Activated CD4-positive, alpha-beta T cell treated with anti-CD3 and anti-CD28 coated beads, Interleukin-2, amount 10 ng/mL, durations not matched to agents 24 days and 14 days (primary cell): Measurements from ENCODE around the gene LDLRAD3. TPM values are rescaled to one million over a fixed set of nuclear protein-coding genes. Genes with fewer than 3 reads are reported as not detected.

Experiments used
- DNase-seq: peaks from one replicate; pipeline ENCODE4 v3.0.0; 2022
- H3K27ac Mint-ChIP-seq: one replicate; pipeline ENCODE4 v1.8.0; 2022; ENCODE audit warnings: mild to moderate bottlenecking, mixed read lengths
- H3K27me3 Mint-ChIP-seq: one replicate; pipeline ENCODE4 v1.8.0; 2022; ENCODE audit warnings: mixed read lengths
- H3K36me3 Mint-ChIP-seq: one replicate; pipeline ENCODE4 v1.8.0; 2022; ENCODE audit warnings: low read depth, mild to moderate bottlenecking, mixed read lengths
- H3K4me1 Mint-ChIP-seq: one replicate; pipeline ENCODE4 v1.8.0; 2021; ENCODE audit warnings: mixed read lengths
- H3K4me3 Mint-ChIP-seq: one replicate; pipeline ENCODE4 v1.8.0; 2022; ENCODE audit warnings: mild to moderate bottlenecking, moderate library complexity, mixed read lengths
- H3K9me3 Mint-ChIP-seq: one replicate; pipeline ENCODE4 v1.8.0; 2021; ENCODE audit warnings: mixed read lengths
- intact Hi-C: fragments of 100-400 bp; cut with micrococcal nuclease; formaldehyde crosslinking; loops from one replicate; pipeline ENCODE4 v1.15.1; 2023
- total RNA-seq: library from RNA; stranded (reverse); gene quantifications from 2 replicates; pipeline ENCODE4 v1.2.3, GENCODE V29; 2022

LDLRAD3 gene
- total RNA-seq, 1 donor from 2014 or later, result 0.54 TPM

- peaks cover 11% of the 10 kb centered on the region for H3K27me3 Mint-ChIP-seq
- H3K4me3 Mint-ChIP-seq, result no peak overlapping the region
- DNase-seq, result no peak
- intact Hi-C loops, result no loop called here
- H3K27ac Mint-ChIP-seq, result no peak overlapping the region
- H3K9me3 Mint-ChIP-seq, result no peaks in the 10 kb centered on the region
- H3K36me3 Mint-ChIP-seq, result no peaks in the 10 kb centered on the region
- no peaks in the 10 kb centered on the region for H3K4me1 Mint-ChIP-seq
These were observed 9.6 kb upstream of the LDLRAD3 start for GRCh38 chr11:35934271-35934670.

GRCh38 chr11:35934981-35935380 is 8.9 kb upstream of the LDLRAD3 start:
- Mint-ChIP-seq H3K27ac (no peak overlapping the region), H3K36me3 (no peaks in the 10 kb centered on the region), H3K27me3 (peaks cover 13% of the 10 kb centered on the region), H3K9me3 (no peaks in the 10 kb centered on the region), H3K4me3 (no peak overlapping the region), H3K4me1 (no peaks in the 10 kb centered on the region)
- intact Hi-C loops, result no loop called here
- no peak for DNase-seq

GRCh38 chr11:35935390-35935789 is 8.5 kb upstream of the LDLRAD3 start:
- Mint-ChIP-seq H3K27ac (no peak overlapping the region), H3K36me3 (no peaks in the 10 kb centered on the region), H3K4me1 (no peaks in the 10 kb centered on the region), H3K9me3 (no peaks in the 10 kb centered on the region), H3K4me3 (no peak overlapping the region), H3K27me3 (peaks cover 13% of the 10 kb centered on the region)
- no peak for DNase-seq
- intact Hi-C loops, result no loop called here

- Mint-ChIP-seq H3K4me3 (no peak overlapping the region), H3K27ac (no peak overlapping the region), H3K9me3 (no peaks in the 10 kb centered on the region), H3K36me3 (no peaks in the 10 kb centered on the region), H3K27me3 (peaks cover 17% of the 10 kb centered on the region), H3K4me1 (no peaks in the 10 kb centered on the region)
- intact Hi-C loops, result no loop called here
- no peak for DNase-seq
These were observed 6.8 kb upstream of the LDLRAD3 start for GRCh38 chr11:35937111-35937510.

GRCh38 chr11:35937700-35938099 is 6.2 kb upstream of the LDLRAD3 start:
- H3K4me3 Mint-ChIP-seq, result no peak overlapping the region
- no peak overlapping the region for H3K27ac Mint-ChIP-seq
- H3K9me3 Mint-ChIP-seq, result no peaks in the 10 kb centered on the region
- no peaks in the 10 kb centered on the region for H3K4me1 Mint-ChIP-seq
- peaks cover 22% of the 10 kb centered on the region for H3K27me3 Mint-ChIP-seq
- H3K36me3 Mint-ChIP-seq, result no peaks in the 10 kb centered on the region
- intact Hi-C loops, result no loop called here
- DNase-seq, result no peak

- Mint-ChIP-seq H3K27me3 (peaks cover 28% of the 10 kb centered on the region), H3K36me3 (no peaks in the 10 kb centered on the region)
These were observed 5.6 kb upstream of the LDLRAD3 start for GRCh38 chr11:35938231-35938630.

DNA sequence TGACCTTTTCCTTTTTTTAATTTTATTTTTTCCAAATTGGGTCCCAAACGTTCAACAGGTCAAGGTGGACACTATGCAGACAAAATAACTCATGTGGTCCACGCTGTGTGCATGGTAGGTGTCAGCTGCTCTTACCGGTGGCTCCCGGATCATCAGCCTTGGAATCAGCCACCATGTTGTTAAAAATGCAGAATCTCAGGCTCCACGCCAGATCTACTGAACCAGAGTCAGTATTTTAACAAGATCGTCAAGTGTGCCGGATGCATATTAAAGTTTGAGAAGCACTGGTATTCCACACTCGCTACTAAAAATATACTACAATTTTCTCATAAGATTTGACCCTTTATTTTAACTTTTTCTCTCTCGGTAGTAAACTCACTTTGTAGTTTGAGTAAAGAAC is 553 bp upstream of the LDLRAD3 start:
- intact Hi-C loops, result loop anchor here (5.0 kb wide), 1 partner anchor 326 kb away; the partner anchor contains the start of gene FJX1
- DNase-seq, result no peak
- no peaks in the 10 kb centered on the region for H3K9me3 Mint-ChIP-seq
- H3K27ac Mint-ChIP-seq, result peak overlapping the region; percentile 54
- H3K27me3 Mint-ChIP-seq, result peaks cover 50% of the 10 kb centered on the region
- peaks cover 7% of the 10 kb centered on the region for H3K4me1 Mint-ChIP-seq
- H3K36me3 Mint-ChIP-seq, result no peaks in the 10 kb centered on the region
- H3K4me3 Mint-ChIP-seq, result peak overlapping the region; percentile 79

More at GRCh38 chr11:35938231-35938630, 5.6 kb upstream of the LDLRAD3 start:
- no peaks in the 10 kb centered on the region for H3K4me1 Mint-ChIP-seq
- no peak overlapping the region for H3K4me3 Mint-ChIP-seq
- no peak for DNase-seq
- H3K27ac Mint-ChIP-seq, result no peak overlapping the region
- intact Hi-C loops, result no loop called here
- no peaks in the 10 kb centered on the region for H3K9me3 Mint-ChIP-seq

DNA sequence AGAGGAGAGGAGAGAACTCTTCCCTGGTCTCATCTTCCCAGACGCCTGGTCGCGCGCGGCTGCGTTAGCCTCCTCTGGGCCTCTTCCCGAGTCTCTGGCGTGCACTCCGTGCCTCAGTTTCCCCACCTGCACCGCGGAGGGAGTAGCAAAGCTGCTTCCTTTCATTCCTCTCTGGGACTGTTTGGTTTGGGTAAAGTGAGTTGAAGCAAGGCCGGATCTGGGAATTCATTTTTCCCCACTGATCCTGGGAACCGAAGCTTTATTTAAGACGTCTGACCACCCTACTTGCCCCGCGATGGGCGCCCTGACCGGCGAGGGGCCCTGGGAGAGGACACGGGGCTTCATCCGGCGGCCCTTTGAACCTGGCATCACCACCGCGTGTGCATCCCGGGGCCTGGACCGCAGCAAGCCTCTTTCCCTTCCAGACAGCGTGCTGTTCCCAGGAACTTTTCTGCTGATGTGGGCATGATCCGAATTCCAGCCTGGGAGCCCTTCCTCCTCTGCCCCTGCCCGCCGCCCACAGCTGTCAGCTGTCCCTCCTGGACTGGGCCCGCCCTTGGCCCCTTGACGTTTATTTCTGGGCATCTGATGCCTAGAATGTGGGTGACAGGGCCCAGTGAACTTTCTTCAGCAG is 758 bp downstream of the LDLRAD3 start:
- Mint-ChIP-seq H3K27me3 (peaks cover 47% of the 10 kb centered on the region), H3K4me3 (peak overlapping the region; percentile 81), H3K36me3 (no peaks in the 10 kb centered on the region), H3K4me1 (peaks cover 7% of the 10 kb centered on the region), H3K9me3 (no peaks in the 10 kb centered on the region), H3K27ac (peak overlapping the region; percentile 48)
- intact Hi-C loops, result loop anchor here (5.0 kb wide), 1 partner anchor 327 kb away; the partner anchor contains the start of gene FJX1
- DNase-seq, result no peak

- Mint-ChIP-seq H3K9me3 (no peaks in the 10 kb centered on the region), H3K36me3 (no peaks in the 10 kb centered on the region)
- intact Hi-C loops, result no loop called here
These were observed 1.3 kb downstream of the LDLRAD3 start for GRCh38 chr11:35945137-35945518.

GRCh38 chr11:35946766-35947165 is 2.9 kb downstream of the LDLRAD3 start:
- DNase-seq, result no peak
- H3K36me3 Mint-ChIP-seq, result no peaks in the 10 kb centered on the region
- intact Hi-C loops, result no loop called here
- peaks cover 7% of the 10 kb centered on the region for H3K4me1 Mint-ChIP-seq
- H3K27ac Mint-ChIP-seq, result no peak overlapping the region
- H3K4me3 Mint-ChIP-seq, result no peak overlapping the region
- peaks cover 43% of the 10 kb centered on the region for H3K27me3 Mint-ChIP-seq
- H3K9me3 Mint-ChIP-seq, result no peaks in the 10 kb centered on the region

More at GRCh38 chr11:35945137-35945518, 1.3 kb downstream of the LDLRAD3 start:
- DNase-seq, result no peak
- H3K27ac Mint-ChIP-seq, result no peak overlapping the region
- H3K4me3 Mint-ChIP-seq, result peak overlapping the region; percentile 81
- H3K4me1 Mint-ChIP-seq, result peaks cover 7% of the 10 kb centered on the region
- peaks cover 47% of the 10 kb centered on the region for H3K27me3 Mint-ChIP-seq

GRCh38 chr11:35947437-35947836 is 3.6 kb downstream of the LDLRAD3 start:
- no peaks in the 10 kb centered on the region for H3K9me3 Mint-ChIP-seq
- intact Hi-C loops, result no loop called here
- H3K36me3 Mint-ChIP-seq, result no peaks in the 10 kb centered on the region
- H3K27ac Mint-ChIP-seq, result no peak overlapping the region
- peaks cover 7% of the 10 kb centered on the region for H3K4me1 Mint-ChIP-seq
- no peak overlapping the region for H3K4me3 Mint-ChIP-seq
- DNase-seq, result no peak
- H3K27me3 Mint-ChIP-seq, result peaks cover 44% of the 10 kb centered on the region

DNA sequence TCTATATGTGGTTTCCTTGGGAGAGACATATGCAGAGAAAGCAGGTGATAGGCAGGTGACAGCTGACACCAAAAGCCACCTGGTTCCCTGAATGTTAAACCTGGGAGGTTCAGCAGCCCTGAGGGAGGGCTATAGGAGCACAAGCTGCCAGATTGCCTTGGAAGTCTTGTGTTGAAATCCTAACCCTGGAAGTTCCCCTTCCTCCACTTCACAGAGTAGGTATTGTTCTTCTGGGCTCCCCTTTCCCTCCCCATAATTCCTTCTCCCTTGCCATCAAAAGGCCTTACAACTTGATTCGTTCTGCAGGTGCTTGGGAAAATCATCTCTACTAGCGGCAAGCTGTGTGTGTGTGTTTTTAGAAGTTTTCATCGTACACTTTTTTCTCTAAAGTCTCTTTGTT is 5.4 kb downstream of the LDLRAD3 start:
- DNase-seq, result no peak
- Mint-ChIP-seq H3K36me3 (no peaks in the 10 kb centered on the region), H3K4me1 (peaks cover 3% of the 10 kb centered on the region), H3K9me3 (no peaks in the 10 kb centered on the region), H3K4me3 (no peak overlapping the region), H3K27me3 (peaks cover 29% of the 10 kb centered on the region), H3K27ac (no peak overlapping the region)
- intact Hi-C loops, result no loop called here

DNA sequence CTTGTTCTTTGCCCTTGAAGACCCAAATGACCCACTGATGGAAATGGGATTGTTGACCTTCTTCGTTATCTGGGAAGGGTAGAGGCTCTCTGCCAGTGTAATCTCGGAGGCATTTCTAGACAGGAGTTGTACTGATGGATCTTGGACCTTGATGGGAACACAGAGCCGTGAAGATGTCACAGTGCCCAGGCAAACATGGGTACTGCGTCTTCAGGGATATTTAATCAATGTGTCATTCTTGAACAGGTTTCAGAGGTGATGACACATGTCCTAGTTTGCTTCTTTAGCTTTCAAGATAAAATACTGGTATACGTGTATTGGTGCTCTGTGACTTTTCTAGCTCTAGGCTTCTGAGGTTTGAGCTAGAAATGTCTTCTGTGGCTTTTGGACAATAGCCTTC is 6.2 kb downstream of the LDLRAD3 start:
- no peak for DNase-seq
- Mint-ChIP-seq H3K4me1 (no peaks in the 10 kb centered on the region), H3K27me3 (peaks cover 23% of the 10 kb centered on the region), H3K36me3 (no peaks in the 10 kb centered on the region), H3K9me3 (no peaks in the 10 kb centered on the region), H3K4me3 (no peak overlapping the region), H3K27ac (no peak overlapping the region)
- intact Hi-C loops, result no loop called here

- no peaks in the 10 kb centered on the region for H3K9me3 Mint-ChIP-seq
- no peaks in the 10 kb centered on the region for H3K36me3 Mint-ChIP-seq
- intact Hi-C loops, result no loop called here
- H3K27me3 Mint-ChIP-seq, result peaks cover 10% of the 10 kb centered on the region
- no peaks in the 10 kb centered on the region for H3K4me1 Mint-ChIP-seq
- no peak for DNase-seq
- no peak overlapping the region for H3K27ac Mint-ChIP-seq
- no peak overlapping the region for H3K4me3 Mint-ChIP-seq
These were observed 7.8 kb downstream of the LDLRAD3 start for GRCh38 chr11:35951680-35952079.
